Esophagus (tissue), 2 donors: Measurements from ENCODE around the gene LZTS2. TPM values are rescaled to one million over a fixed set of nuclear protein-coding genes. Genes with fewer than 3 reads are reported as not detected.

Experiments
- H3K27ac ChIP-seq, 2 donors: one replicate each; pipeline ENCODE4 v1.5.1; 2013; ENCODE audit warnings: low read depth in 2 of 2, mild to moderate bottlenecking in 2 of 2, inconsistent platforms in 1 of 2, low read length in 1 of 2, moderate library complexity in 1 of 2
- H3K27me3 ChIP-seq, 2 donors: one replicate each; pipeline ENCODE4 v1.6.1; 2013; ENCODE audit warnings: low read length in 2 of 2, control low read depth in 1 of 2, mild to moderate bottlenecking in 1 of 2; ENCODE audit not compliant: insufficient read depth in 2 of 2, control insufficient read depth in 1 of 2
- H3K36me3 ChIP-seq, 2 donors: one replicate each; pipeline ENCODE4 v1.6.1; 2013; ENCODE audit warnings: low read length in 1 of 2; ENCODE audit not compliant: control insufficient read depth in 2 of 2, insufficient read depth in 2 of 2
- H3K4me1 ChIP-seq, 2 donors: one replicate each; pipeline ENCODE4 v1.6.1; 2013; ENCODE audit warnings: low read length in 1 of 2; ENCODE audit not compliant: control insufficient read depth in 2 of 2, insufficient read depth in 2 of 2
- H3K4me3 ChIP-seq, 2 donors: one replicate each; pipeline ENCODE4 v1.5.1; 2013; ENCODE audit warnings: low read length in 2 of 2, mild to moderate bottlenecking in 2 of 2, low read depth in 1 of 2, moderate library complexity in 1 of 2
- H3K9me3 ChIP-seq, 2 donors: one replicate each; pipeline ENCODE4 v1.6.1; 2013; ENCODE audit warnings: mild to moderate bottlenecking in 2 of 2, low read depth in 1 of 2, low read length in 1 of 2, moderate library complexity in 1 of 2; ENCODE audit not compliant: control insufficient read depth in 2 of 2, insufficient read depth in 1 of 2
- whole genome bisulfite sequencing, 2 donors: extraction: QIAGEN DNeasy Blood & Tissue Kit; methylation state at CpG; one replicate each; pipeline ENCODE4 v1.1.7; 2013; 5-methylcytosine and 5-hydroxymethylcytosine counted together
- polyA plus RNA-seq, 2 donors: library from polyadenylated mRNA; stranded (reverse); fragments of 200-250 nt; gene quantifications; one replicate each; pipeline ENCODE4 v1.2.3, GENCODE V29; 2013
- donor health status: healthy with polysubstance abuse.
- donor health status: Bipolar disorder and iron deficiency.

Gene LZTS2
- polyA plus RNA-seq, 2 donors = 31.8 to 34.9 TPM

GRCh38 chr10:101044117-101044516 is 44.5 kb downstream of the LZTS2 start:
- no peak overlapping the region for H3K27ac ChIP-seq

GRCh38 chr10:101046332-101047238 is 47.0 kb downstream of the LZTS2 start:
- no peak overlapping the region for H3K4me3 ChIP-seq
- H3K27ac ChIP-seq = no peak overlapping the region
- no peaks in the 10 kb centered on the region for H3K9me3 ChIP-seq
- WGBS, 2 donors = 30 to 40% methylated on average over 25 of the region's 25 CpGs
- H3K4me1 ChIP-seq = peaks cover 0 to 11% of the 10 kb centered on the region in 2 donors
- H3K27me3 ChIP-seq = peaks cover 0 to 3% of the 10 kb centered on the region in 2 donors
- H3K36me3 ChIP-seq = no peaks in the 10 kb centered on the region

More at GRCh38 chr10:101044117-101044516, 44.5 kb downstream of the LZTS2 start:
- 86 to 89% methylated on average over 2 of the region's 2 CpGs for WGBS, 2 donors
- Histone ChIP-seq H3K27me3 (no peaks in the 10 kb centered on the region), H3K36me3 (peaks cover 0 to 2% of the 10 kb centered on the region in 2 donors), H3K4me3 (no peak overlapping the region), H3K9me3 (no peaks in the 10 kb centered on the region), H3K4me1 (peaks cover 0 to 7% of the 10 kb centered on the region in 2 donors)

GRCh38 chr10:101047268-101047667 is 47.7 kb downstream of the LZTS2 start:
- peaks cover 0 to 3% of the 10 kb centered on the region in 2 donors for H3K27me3 ChIP-seq

GRCh38 chr10:101047961-101048892 is 48.6 kb downstream of the LZTS2 start:
- H3K36me3 ChIP-seq = no peaks in the 10 kb centered on the region
- no peak overlapping the region for H3K4me3 ChIP-seq
- 10 to 12% methylated on average over 60 to 62 of the region's 62 CpGs for whole genome bisulfite sequencing, 2 donors
- no peak overlapping the region for H3K27ac ChIP-seq
- H3K27me3 ChIP-seq = peaks cover 0 to 3% of the 10 kb centered on the region in 2 donors
- H3K4me1 ChIP-seq = peaks cover 0 to 7% of the 10 kb centered on the region in 2 donors
- no peaks in the 10 kb centered on the region for H3K9me3 ChIP-seq

More at GRCh38 chr10:101047268-101047667, 47.7 kb downstream of the LZTS2 start:
- no peaks in the 10 kb centered on the region for H3K36me3 ChIP-seq
- peaks cover 0 to 9% of the 10 kb centered on the region in 2 donors for H3K4me1 ChIP-seq
- WGBS, 2 donors = 28 to 33% methylated on average over 16 of the region's 16 CpGs
- H3K4me3 ChIP-seq = no peak overlapping the region
- no peaks in the 10 kb centered on the region for H3K9me3 ChIP-seq
- no peak overlapping the region for H3K27ac ChIP-seq

GRCh38 chr10:101050208-101051069 is 50.8 kb downstream of the LZTS2 start:
- Histone ChIP-seq H3K9me3 (no peaks in the 10 kb centered on the region), H3K4me1 (peaks cover 0 to 4% of the 10 kb centered on the region in 2 donors), H3K27ac (no peak overlapping the region), H3K27me3 (peaks cover 0 to 3% of the 10 kb centered on the region in 2 donors), H3K36me3 (no peaks in the 10 kb centered on the region), H3K4me3 (no peak overlapping the region)
- 11 to 14% methylated on average over 39 to 42 of the region's 42 CpGs for WGBS, 2 donors

- Histone ChIP-seq H3K27ac (peak overlapping the region in 1 of 2 donors; percentile 47), H3K27me3 (peaks cover 0 to 3% of the 10 kb centered on the region in 2 donors), H3K4me1 (peaks cover 0 to 4% of the 10 kb centered on the region in 2 donors), H3K36me3 (no peaks in the 10 kb centered on the region), H3K4me3 (no peak overlapping the region), H3K9me3 (no peaks in the 10 kb centered on the region)
- WGBS, 2 donors = 58 to 77% methylated on average over 3 of the region's 3 CpGs
Measured at GRCh38 chr10:101052285-101052684, 52.7 kb downstream of the LZTS2 start.

- H3K36me3 ChIP-seq = no peaks in the 10 kb centered on the region
- peaks cover 0 to 4% of the 10 kb centered on the region in 2 donors for H3K4me1 ChIP-seq
- H3K27ac ChIP-seq = no peak overlapping the region
- no peaks in the 10 kb centered on the region for H3K9me3 ChIP-seq
- peaks cover 0 to 3% of the 10 kb centered on the region in 2 donors for H3K27me3 ChIP-seq
- no peak overlapping the region for H3K4me3 ChIP-seq
Measured at GRCh38 chr10:101053516-101053915, 53.9 kb downstream of the LZTS2 start.

- no peaks in the 10 kb centered on the region for H3K36me3 ChIP-seq
- H3K27ac ChIP-seq = no peak overlapping the region
- peaks cover 0 to 3% of the 10 kb centered on the region in 2 donors for H3K27me3 ChIP-seq
- 93 to 100% methylated on average over 1 of the region's 1 CpG for WGBS, 2 donors
- H3K9me3 ChIP-seq = no peaks in the 10 kb centered on the region
- no peak overlapping the region for H3K4me3 ChIP-seq
- peaks cover 0 to 4% of the 10 kb centered on the region in 2 donors for H3K4me1 ChIP-seq
Measured at GRCh38 chr10:101054351-101054750, 54.7 kb downstream of the LZTS2 start.
